Fibroblast of lung (primary cell): ENCODE results near the gene PRPSAP2.

Experiments
- EZH2 ChIP-seq: IDR thresholded peaks from 2 replicates; pipeline ENCODE4 v1.5.1; 2012; ENCODE audit warnings: low read length, control low read depth, mild to moderate bottlenecking; ENCODE audit errors: missing control alignments
- TF ChIP-seq, protein P1 (sequence below), 2 donors: IDR thresholded peaks in 1 of 2; conservative IDR thresholded peaks in 1 of 2; 1 replicate in 1 of 2; 2 replicates in 1 of 2; pipeline ENCODE4 v1.5.1; 2011 to 2012; ENCODE audit warnings: low read length in 2 of 2, control low read depth in 1 of 2, inconsistent platforms in 1 of 2, low read depth in 1 of 2, mild to moderate bottlenecking in 1 of 2

DNA sequence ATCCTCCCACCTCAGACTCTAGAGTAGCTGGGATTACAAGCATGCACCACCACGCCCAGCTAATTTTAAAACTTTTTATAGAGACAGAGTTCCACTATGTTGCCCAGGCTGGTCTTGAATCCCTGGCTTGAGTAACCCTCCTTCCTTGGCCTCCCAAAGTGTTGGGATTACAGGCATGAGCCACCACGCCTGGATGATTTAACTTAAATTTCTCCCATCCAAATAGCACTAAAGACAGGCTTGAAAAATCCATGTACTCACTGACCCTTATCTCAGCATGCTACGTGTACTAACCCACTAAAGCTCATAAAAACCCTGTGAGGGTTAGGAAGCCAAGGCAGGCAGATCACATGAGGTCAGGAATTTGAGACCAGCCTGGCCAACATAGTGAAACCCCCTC is 98.7 kb downstream of the PRPSAP2 start:
- TF ChIP-seq, protein P1, sequence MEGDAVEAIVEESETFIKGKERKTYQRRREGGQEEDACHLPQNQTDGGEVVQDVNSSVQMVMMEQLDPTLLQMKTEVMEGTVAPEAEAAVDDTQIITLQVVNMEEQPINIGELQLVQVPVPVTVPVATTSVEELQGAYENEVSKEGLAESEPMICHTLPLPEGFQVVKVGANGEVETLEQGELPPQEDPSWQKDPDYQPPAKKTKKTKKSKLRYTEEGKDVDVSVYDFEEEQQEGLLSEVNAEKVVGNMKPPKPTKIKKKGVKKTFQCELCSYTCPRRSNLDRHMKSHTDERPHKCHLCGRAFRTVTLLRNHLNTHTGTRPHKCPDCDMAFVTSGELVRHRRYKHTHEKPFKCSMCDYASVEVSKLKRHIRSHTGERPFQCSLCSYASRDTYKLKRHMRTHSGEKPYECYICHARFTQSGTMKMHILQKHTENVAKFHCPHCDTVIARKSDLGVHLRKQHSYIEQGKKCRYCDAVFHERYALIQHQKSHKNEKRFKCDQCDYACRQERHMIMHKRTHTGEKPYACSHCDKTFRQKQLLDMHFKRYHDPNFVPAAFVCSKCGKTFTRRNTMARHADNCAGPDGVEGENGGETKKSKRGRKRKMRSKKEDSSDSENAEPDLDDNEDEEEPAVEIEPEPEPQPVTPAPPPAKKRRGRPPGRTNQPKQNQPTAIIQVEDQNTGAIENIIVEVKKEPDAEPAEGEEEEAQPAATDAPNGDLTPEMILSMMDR (conservative IDR thresholded peaks at IDR 0.05 in 1 of 2, IDR thresholded peaks at IDR 0.05 in 1 of 2; ENCODE audit: low read depth in 1 of 2, low read length in 2 of 2): no peak
- TF ChIP-seq EZH2: no peak
